A673 (cell line): Measurements from ENCODE around the gene NRXN3.

Experiments
- CTCF ChIP-seq: fragments of 300-800, 200-600 bp; sonication (generic); conservative IDR thresholded peaks from 2 replicates; pipeline ENCODE4 v1.5.1; 2017; ENCODE audit warnings: low read depth, mild to moderate bottlenecking, antibody characterized with exemption, low read length, moderate library complexity, mixed read lengths
- EZH2 ChIP-seq: fragments of 200-600 bp; sonication (generic); IDR thresholded peaks from 2 replicates; pipeline ENCODE4 v1.6.1; 2017; ENCODE audit warnings: borderline replicate concordance, low read depth, mild to moderate bottlenecking, mixed read lengths, antibody characterized with exemption, low read length; ENCODE audit not compliant: poor library complexity, severe bottlenecking

GRCh38 chr14:79786522-79786921 lies 1616.3 kb downstream of the NRXN3 start:
- TF ChIP-seq EZH2 (no peak), CTCF (no peak)
